ENCODE results near the gene MST1R. TPM values are rescaled to one million over a fixed set of nuclear protein-coding genes. Genes with fewer than 3 reads are reported as not detected.
A peak's percentile ranks its signal among the peaks of the same experiment; 100 is the strongest.

Gene MST1R
- total and polyA plus RNA-seq, 2 donors (not counting 3 experiments of a cell fraction or from before 2014, with no cell fraction given): 0.93 to 2.4 TPM

DNA sequence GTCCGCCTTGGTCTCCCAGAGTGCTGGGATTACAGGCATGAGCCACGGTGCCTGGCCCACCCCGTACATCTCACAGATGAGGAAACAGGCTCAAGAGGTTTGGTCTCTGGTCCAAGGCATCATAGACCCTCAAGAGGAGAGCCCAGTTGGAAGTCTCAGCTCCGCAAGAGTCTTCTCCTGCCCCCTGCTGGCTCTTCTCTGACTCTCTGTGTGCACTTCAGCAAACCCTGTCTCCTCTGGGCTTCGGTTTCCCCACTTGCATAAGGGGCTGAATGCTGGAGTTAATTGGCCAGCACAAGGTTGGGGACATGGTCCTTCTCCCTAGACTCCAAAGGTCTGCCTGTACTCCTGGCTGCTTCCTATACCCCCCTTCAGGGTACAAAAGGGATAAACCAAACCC is 3.9 kb downstream of the MST1R start:
- H3K9me3 ChIP-seq (replicated peaks; ENCODE audit: control insufficient read depth, insufficient read depth, low read length): no peaks in the 10 kb centered on the region
- H3K27ac ChIP-seq (ENCODE audit: insufficient read depth, low read depth, low read length): no peak overlapping the region
- H3K9ac ChIP-seq (replicated peaks; ENCODE audit: extremely low read depth, insufficient read depth, low read length): no peak overlapping the region
- H3K27me3 ChIP-seq (ENCODE audit: control insufficient read depth in 2 of 2, insufficient read depth in 2 of 2, low read length in 2 of 2): no peaks in the 10 kb centered on the region
- POLR2A ChIA-PET: no interaction called here
- DNase-seq (ENCODE audit: low read depth, low spot score) (peak; percentile 24), FAIRE-seq (no peak)
- H2AFZ ChIP-seq (ENCODE audit: low read depth, low read length): no peak overlapping the region
- peaks cover 6% of the 10 kb centered on the region for H3K4me1 ChIP-seq (ENCODE audit: control insufficient read depth, extremely low read depth, insufficient read depth, low read length)
- TF ChIP-seq, protein P1, sequence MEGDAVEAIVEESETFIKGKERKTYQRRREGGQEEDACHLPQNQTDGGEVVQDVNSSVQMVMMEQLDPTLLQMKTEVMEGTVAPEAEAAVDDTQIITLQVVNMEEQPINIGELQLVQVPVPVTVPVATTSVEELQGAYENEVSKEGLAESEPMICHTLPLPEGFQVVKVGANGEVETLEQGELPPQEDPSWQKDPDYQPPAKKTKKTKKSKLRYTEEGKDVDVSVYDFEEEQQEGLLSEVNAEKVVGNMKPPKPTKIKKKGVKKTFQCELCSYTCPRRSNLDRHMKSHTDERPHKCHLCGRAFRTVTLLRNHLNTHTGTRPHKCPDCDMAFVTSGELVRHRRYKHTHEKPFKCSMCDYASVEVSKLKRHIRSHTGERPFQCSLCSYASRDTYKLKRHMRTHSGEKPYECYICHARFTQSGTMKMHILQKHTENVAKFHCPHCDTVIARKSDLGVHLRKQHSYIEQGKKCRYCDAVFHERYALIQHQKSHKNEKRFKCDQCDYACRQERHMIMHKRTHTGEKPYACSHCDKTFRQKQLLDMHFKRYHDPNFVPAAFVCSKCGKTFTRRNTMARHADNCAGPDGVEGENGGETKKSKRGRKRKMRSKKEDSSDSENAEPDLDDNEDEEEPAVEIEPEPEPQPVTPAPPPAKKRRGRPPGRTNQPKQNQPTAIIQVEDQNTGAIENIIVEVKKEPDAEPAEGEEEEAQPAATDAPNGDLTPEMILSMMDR (IDR thresholded peaks at IDR 0.05; ENCODE audit: extremely low read depth in 1 of 2, insufficient read depth in 1 of 2, low read depth in 1 of 2, low read length in 2 of 2): peak; percentile 37 to 59
- no peak for TF ChIP-seq JUN (IDR thresholded peaks at IDR 0.05; ENCODE audit: borderline replicate concordance, insufficient read depth, insufficient read length, low read depth)
- H3K4me2 ChIP-seq (ENCODE audit: insufficient read depth, low read length): no peak overlapping the region
- dilution Hi-C loops (cut with MboI; ENCODE audit: extremely low pct_ligation_motif_present, low sequenced_read_pairs) (no loop called here), intact Hi-C loops (cut with micrococcal nuclease) (loop anchor here (1.0 kb wide), 1 partner anchor 98 kb away; no protein-coding TSS in a partner anchor)
- H3K9me1 ChIP-seq (replicated peaks; ENCODE audit: control insufficient read depth, extremely low read depth, insufficient read depth, low read length): no peaks in the 10 kb centered on the region
- no peaks in the 10 kb centered on the region for H3K36me3 ChIP-seq (ENCODE audit: control insufficient read depth in 2 of 2, extremely low read depth in 1 of 2, insufficient read depth in 2 of 2, low read length in 2 of 2)
- H3K4me3 ChIP-seq (replicated peaks in 1 of 3; ENCODE audit: insufficient read depth in 1 of 3, low read depth in 1 of 3, low read length in 3 of 3): no peak overlapping the region
- CTCF ChIA-PET: interaction anchor here (0.6 to 5.5 kb wide), 13 partner anchors 9 to 362 kb away, joined by 3 to 65 read pairs (median 5); partner anchors contain the start of gene INKA1
- H3K79me2 ChIP-seq (ENCODE audit: control insufficient read depth, insufficient read depth, low read length): no peaks in the 10 kb centered on the region
- H4K20me1 ChIP-seq (replicated peaks; ENCODE audit: control insufficient read depth, extremely low read depth, insufficient read depth, low read length): no peaks in the 10 kb centered on the region
- BruUV-seq (replicated peaks): no TSS peak

DNA sequence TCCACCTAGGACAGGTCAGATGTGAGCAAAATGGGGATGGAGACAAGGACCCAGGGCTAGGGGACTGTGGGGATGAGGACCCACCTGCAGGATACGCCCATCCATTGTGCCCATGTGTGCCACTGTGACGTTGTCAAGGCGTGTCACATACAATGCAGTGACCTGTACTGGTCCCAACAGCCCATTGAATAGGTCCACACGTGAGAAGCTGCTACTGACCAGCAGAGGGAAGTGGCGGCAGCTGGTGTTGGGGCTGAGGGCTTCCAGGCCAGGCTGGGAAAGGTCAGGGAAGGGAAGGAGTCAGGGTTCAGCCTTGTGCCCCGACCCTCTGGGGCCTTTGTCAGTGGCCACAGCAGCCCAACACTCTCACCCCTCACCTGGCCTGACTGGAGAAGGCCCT is 4.7 kb downstream of the MST1R start:
- no peak overlapping the region for H2AFZ ChIP-seq (ENCODE audit: low read depth, low read length)
- no peak for FAIRE-seq
- H3K9ac ChIP-seq (replicated peaks; ENCODE audit: extremely low read depth, insufficient read depth, low read length): no peak overlapping the region
- ChIA-PET CTCF (interaction anchor here (1.1 to 5.5 kb wide), 5 partner anchors 9 to 195 kb away, joined by 3 to 65 read pairs (median 10); no protein-coding TSS in a partner anchor), POLR2A (no interaction called here)
- no peak for TF ChIP-seq MYC (IDR thresholded peaks at IDR 0.05; ENCODE audit: low read depth, low read length)
- no peak for TF ChIP-seq GATA2 (IDR thresholded peaks at IDR 0.05; ENCODE audit: insufficient read depth, insufficient read length, low read depth, low read length)
- TF ChIP-seq JUN (IDR thresholded peaks at IDR 0.05; ENCODE audit: borderline replicate concordance, insufficient read depth, insufficient read length, low read depth): no peak
- TF ChIP-seq, protein P2, sequence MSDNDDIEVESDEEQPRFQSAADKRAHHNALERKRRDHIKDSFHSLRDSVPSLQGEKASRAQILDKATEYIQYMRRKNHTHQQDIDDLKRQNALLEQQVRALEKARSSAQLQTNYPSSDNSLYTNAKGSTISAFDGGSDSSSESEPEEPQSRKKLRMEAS (IDR thresholded peaks at IDR 0.05; ENCODE audit: insufficient read depth, insufficient read length): no peak
- no peak for TF ChIP-seq POLR2AphosphoS5 (IDR thresholded peaks at IDR 0.05; ENCODE audit: insufficient read depth, low read depth, low read length)
- TF ChIP-seq POLR2A (IDR thresholded peaks at IDR 0.05; ENCODE audit: low read depth, low read length): no peak
- TF ChIP-seq, protein P1 (IDR thresholded peaks at IDR 0.05; ENCODE audit: extremely low read depth in 1 of 2, insufficient read depth in 1 of 2, low read depth in 1 of 2, low read length in 2 of 2): no peak
- no peak for TF ChIP-seq FOS (IDR thresholded peaks at IDR 0.05; ENCODE audit: borderline replicate concordance, insufficient read depth, low read length)
- TF ChIP-seq EZH2 (IDR thresholded peaks at IDR 0.05; ENCODE audit: borderline replicate concordance, low read depth, low read length, severe bottlenecking): no peak
- no peak overlapping the region for H3K4me3 ChIP-seq (replicated peaks in 1 of 3; ENCODE audit: insufficient read depth in 1 of 3, low read depth in 1 of 3, low read length in 3 of 3)
- no peaks in the 10 kb centered on the region for H3K9me3 ChIP-seq (replicated peaks; ENCODE audit: control insufficient read depth, insufficient read depth, low read length)
- no peak overlapping the region for H3K4me2 ChIP-seq (ENCODE audit: insufficient read depth, low read length)
- dilution Hi-C loops (cut with MboI; ENCODE audit: extremely low pct_ligation_motif_present, low sequenced_read_pairs): no loop called here
- H3K36me3 ChIP-seq (ENCODE audit: control insufficient read depth in 2 of 2, extremely low read depth in 1 of 2, insufficient read depth in 2 of 2, low read length in 2 of 2): no peaks in the 10 kb centered on the region
- H3K27me3 ChIP-seq (ENCODE audit: control insufficient read depth in 2 of 2, insufficient read depth in 2 of 2, low read length in 2 of 2): no peaks in the 10 kb centered on the region
- DNase-seq (ENCODE audit: low read depth, low spot score): no peak
- intact Hi-C loops (cut with micrococcal nuclease): loop anchor here (1.0 kb wide), 1 partner anchor 97 kb away; no protein-coding TSS in a partner anchor
- no peaks in the 10 kb centered on the region for H3K79me2 ChIP-seq (ENCODE audit: control insufficient read depth, insufficient read depth, low read length)
- peaks cover 4% of the 10 kb centered on the region for H3K4me1 ChIP-seq (ENCODE audit: control insufficient read depth, extremely low read depth, insufficient read depth, low read length)
- H3K9me1 ChIP-seq (replicated peaks; ENCODE audit: control insufficient read depth, extremely low read depth, insufficient read depth, low read length): no peaks in the 10 kb centered on the region
- no peak overlapping the region for H3K27ac ChIP-seq (ENCODE audit: insufficient read depth, low read depth, low read length)
- H4K20me1 ChIP-seq (replicated peaks; ENCODE audit: control insufficient read depth, extremely low read depth, insufficient read depth, low read length): no peaks in the 10 kb centered on the region
- BruUV-seq (replicated peaks): no TSS peak
